Neural progenitor cell (in vitro differentiated cells): Measurements from ENCODE around the gene LRRC15.

ENCODE experiments used
- CTCF ChIP-seq: fragments of 200-600 bp; sonication (generic); IDR thresholded peaks from 2 replicates; pipeline ENCODE4 v1.5.1; 2017; ENCODE audit warnings: antibody characterized with exemption, mild to moderate bottlenecking
- EZH2 ChIP-seq: fragments of 200-600 bp; sonication (generic); IDR thresholded peaks from 2 replicates; pipeline ENCODE4 v1.6.1; 2017; ENCODE audit warnings: antibody characterized with exemption, mild to moderate bottlenecking, moderate library complexity
- EZH2phosphoT487 ChIP-seq: fragments of 200-600 bp; sonication (generic); IDR thresholded peaks from 2 replicates; pipeline ENCODE4 v1.6.1; 2017; ENCODE audit warnings: antibody characterized with exemption

- no peak for TF ChIP-seq CTCF
- TF ChIP-seq EZH2phosphoT487, result no peak
- no peak for TF ChIP-seq EZH2
These were observed 52.6 kb downstream of the LRRC15 start for GRCh38 chr3:194316918-194317317.
